HUDEP-2 (cell line): ENCODE measurements around the gene ELMO1.

Experiments used
- DNase-seq, 76 experiments: peaks; one replicate each; lab custom pipeline; 2025; ENCODE audit not compliant: unreplicated experiment in 76 of 76; lab: John Stamatoyannopoulos, UW

ELMO1 gene

GRCh38 chr7:37113661-37114355 is 334.9 kb downstream of the ELMO1 start:
- no peak for DNase-seq

GRCh38 chr7:37112876-37113275 is 335.8 kb downstream of the ELMO1 start:
- no peak for DNase-seq

- no peak for DNase-seq
Measured at GRCh38 chr7:37112218-37112617, 336.4 kb downstream of the ELMO1 start.

DNA sequence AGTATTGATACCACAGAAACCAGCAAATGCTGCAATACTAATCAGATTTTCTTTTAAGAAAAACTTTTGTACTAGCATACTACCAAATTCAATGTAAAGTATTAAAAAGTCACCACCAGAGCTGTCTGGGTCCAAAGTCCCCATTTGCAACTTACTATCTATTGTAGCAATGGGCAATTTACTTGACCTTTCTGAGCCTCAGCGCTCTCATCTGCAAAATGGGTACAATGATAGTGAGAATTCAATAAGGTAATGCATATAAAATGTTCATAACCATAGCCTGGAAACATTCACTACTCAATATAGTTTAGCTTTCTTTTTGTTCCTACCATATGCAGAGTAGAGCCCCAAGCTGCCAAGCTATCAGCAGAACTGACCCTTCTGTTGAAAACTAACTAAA is 337.2 kb downstream of the ELMO1 start:
- DNase-seq, result no peak

DNA sequence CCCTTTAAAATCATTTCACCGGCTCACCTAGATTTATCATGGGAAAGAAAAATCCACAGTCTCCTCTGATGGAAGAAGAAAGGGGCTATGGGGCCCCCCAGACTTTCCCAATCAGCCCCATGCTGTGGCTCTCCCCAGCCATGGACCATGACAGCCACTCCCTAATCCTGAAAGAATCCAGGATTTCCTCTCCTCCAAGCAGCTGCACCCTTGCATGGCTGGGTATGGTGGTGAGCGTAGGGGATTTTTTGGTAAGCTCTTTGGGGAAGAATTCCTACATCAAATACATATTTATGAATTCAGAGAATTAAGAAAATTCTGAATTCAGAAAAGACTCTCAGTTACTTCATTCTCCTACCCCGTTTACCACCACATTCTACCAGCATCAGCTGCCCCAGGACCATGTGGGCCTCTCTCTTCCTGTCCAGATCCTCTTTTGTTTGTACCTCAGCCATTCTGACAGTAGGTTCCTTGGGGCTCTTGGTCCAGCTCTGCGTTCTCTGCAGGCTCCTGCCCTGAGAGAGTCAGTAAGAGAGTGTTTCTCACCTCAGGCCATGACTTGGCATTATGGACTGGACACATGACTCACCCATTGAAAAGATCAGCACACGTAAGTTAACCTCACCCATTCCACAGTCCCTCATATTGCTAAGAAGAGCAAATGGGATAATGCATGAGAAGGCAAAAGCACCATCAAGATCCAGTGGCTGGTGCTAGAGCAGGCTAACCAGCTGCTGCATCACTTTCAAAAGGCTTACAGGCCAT is 337.8 kb downstream of the ELMO1 start:
- no peak for DNase-seq

GRCh38 chr7:37109843-37110242 is 338.8 kb downstream of the ELMO1 start:
- DNase-seq, result no peak

- no peak for DNase-seq
Measured at GRCh38 chr7:37109016-37109683, 339.5 kb downstream of the ELMO1 start.

DNA sequence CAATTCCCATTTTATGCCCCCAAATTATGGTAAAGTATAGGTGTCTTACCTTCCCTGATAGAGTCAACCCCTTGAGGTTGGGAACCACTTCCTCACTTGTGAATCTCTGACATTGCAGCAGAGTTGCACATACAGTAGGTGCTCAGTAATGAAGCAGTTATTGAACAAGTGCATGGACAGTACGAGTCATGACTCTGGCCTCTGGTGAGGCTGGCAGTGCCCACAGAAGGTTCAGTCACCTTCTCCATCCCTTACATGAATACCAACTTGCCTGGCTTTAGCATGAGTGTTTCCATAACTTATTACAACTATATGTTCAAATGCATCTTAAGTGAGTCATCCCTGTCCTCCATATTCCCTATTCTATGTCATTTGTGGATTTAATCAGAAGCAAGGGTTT is 340.0 kb downstream of the ELMO1 start:
- no peak for DNase-seq

DNA sequence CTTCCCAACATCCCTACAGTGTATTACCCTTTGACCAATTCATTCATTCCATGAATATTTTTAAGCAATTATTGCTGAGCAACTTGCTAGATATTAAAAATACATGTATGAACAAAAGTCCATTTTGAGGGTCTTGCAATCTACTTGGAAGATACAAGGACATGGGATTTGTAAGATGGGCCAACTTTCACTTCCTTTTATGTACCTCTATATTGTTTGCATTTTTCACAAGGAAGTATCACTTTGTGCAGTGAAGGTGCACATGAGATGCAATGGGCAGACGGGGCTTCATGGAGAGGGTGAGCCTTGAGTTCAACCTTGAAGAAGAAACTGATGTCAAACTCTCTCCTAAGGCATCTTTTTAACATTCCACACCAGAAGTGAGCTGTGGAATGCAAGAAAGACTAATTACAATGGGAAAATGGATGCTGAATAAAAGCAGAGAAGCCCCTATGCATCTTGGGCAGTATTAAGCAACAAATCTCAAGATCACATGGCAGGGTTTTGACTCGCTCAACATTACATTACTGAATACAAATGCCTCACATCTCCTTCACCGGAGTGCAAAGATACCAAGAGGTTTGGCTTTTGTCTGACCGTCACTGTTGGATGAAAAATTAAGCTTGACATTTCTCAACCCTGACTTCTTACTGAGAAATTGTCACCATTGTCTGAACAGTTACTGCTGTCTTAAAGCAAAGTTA is 341.5 kb downstream of the ELMO1 start:
- DNase-seq, result no peak

DNA sequence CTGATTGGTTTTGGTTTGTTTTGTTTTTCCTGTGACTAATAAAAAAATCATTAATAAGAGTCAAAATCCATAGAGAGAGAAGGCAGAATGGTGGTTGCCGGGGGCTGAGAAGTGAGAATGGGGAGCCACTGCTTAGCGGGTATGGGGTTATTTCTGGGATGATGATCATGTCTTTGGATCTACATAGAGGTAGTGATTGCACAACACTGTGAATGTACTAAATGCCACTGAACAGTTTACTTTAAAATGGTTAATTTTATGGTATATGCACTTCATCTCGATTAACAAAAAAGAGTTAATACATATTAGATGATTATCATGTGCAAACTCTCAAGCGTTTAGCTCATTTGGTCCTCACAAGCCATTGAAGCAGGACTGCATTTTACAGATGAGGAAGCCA is 342.9 kb downstream of the ELMO1 start:
- DNase-seq, result no peak

DNA sequence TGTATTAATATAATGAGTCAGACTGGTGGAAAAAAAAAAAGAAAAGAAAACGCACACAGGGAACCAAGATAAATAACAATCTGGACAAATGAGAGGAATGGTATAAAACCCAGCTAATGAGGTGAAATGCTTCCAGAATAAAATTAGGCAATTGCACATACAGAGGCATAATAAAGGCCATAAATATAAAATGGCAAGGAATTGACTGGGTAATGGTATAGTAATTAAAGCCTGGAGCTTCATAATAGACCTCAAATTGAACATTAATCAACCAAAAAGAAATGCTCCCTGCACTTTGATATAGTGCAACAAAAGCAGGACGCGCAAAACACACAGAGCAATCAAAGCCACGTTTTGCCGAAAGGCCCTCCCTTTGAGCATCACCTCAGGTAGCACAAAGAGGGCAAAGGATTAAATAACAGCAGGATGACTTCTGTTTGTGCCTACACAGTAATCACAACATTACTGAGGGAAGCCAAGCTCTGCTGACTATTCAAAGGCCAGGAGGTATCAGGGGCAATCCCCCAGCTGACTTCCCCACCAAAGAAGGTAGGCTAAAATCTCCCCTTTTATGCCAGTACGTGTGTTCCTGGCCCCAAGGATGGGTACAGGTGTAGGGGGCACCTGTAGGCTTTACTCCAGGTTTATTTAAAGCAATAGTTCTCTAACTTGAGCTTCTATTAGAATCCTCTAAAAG is 343.7 kb downstream of the ELMO1 start:
- no peak for DNase-seq

GRCh38 chr7:37102518-37103137 is 346.0 kb downstream of the ELMO1 start:
- DNase-seq, result no peak

DNA sequence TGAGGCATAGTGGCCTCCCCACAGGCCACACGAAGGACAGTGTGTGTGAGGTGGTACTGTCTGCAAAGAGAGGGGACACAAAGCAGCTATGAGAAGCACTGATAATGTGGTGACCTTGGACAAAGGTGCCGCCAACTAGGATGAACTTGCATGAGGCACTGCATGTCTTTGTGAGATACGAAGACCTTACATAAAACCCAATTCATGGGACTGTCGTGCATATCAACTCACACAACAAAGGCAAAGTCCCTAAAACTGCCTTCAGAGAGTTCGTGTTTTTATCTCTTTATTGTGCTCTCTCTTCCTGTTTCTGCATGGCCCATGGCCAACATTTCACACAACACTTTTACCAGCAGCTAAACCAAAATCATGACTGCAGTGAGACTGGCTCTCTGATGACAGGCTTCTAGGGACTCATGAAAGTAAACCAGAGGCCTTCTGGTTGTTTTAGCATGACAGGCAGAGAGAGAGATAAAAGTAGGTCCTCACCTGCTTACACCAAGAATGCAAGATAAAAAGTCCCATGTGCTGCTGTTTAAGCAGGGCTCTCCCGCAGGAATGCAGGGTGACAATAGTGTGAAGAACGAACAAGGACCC is 347.8 kb downstream of the ELMO1 start:
- DNase-seq, result peak in 11 of 76 experiments; percentile 3 to 48 (median 16)

DNA sequence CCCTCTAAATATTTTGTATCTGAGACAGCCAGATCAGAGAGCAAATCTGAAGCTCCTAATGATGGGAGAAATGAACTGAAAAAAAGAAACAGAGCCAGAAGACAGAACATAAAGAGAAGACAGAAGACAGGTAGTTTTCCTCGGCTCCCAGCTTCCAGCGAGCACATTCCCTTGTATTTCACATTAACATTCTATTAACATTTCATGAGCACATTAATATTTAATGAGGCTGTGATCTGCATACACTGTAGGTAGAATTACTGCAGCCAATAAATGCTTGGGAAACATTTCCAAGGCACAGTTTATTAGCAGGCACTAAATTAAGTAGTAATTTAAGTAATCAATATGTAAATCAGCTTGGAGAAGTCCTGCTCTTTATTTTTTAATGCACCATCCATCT is 349.9 kb downstream of the ELMO1 start:
- no peak for DNase-seq

GRCh38 chr7:37097983-37098382 is 350.7 kb downstream of the ELMO1 start:
- no peak for DNase-seq

- DNase-seq, result no peak
Measured at GRCh38 chr7:37097276-37097675, 351.4 kb downstream of the ELMO1 start.

DNA sequence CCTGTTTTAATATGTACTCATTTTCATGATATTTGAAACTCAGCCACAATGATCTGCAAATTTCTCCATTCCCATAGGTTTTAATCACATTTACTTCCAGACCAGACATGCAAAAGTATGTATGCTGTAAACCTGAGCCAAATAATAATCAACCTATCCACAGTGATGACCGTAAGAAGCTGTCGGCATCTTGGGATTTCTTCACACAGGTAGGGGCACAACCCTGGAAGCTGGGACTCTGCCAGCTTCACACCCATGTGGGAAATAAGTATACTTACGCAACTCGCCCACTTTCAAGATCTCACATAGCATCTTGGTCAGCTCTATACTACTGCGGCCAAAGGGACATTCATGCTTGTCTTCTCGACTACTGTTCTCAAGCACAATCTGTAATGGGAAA is 352.3 kb downstream of the ELMO1 start:
- DNase-seq, result no peak

DNA sequence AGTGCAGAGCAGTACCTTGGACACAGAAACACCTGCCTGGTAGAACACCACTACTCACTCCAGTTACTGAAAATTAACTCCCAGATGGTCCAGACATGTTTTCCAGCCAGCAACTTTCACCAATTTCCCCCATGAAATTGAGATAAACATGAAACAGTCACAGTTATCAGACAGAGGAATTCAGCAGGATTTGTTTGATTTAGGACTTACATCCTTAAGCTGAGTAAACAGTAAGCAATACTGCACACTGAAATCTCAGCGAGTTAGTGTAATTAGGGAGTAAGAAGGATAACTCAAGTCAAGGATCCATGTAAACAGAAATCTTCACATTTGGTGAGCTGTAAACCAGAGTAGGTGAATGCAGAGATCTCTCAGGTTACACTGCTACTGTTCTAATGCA is 353.5 kb downstream of the ELMO1 start:
- DNase-seq, result no peak

DNA sequence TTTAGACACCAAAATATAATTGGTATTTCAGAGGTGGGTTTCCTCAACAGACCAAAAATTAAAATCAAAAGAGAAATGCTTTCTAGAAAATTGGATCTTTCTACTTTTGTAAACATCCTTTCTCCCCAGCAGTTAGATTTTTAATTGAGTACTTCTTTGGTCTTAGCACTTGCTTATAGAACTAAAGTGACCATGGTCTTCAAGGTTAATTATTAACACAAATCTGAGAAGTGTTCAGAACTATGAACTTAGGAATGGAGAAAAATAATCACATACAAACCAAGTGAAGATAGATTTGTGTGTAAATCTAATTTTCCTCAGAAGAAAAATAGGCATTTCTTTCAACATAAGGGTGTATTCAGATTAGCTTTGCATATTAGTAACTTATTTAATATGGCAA is 355.4 kb downstream of the ELMO1 start:
- DNase-seq, result no peak

DNA sequence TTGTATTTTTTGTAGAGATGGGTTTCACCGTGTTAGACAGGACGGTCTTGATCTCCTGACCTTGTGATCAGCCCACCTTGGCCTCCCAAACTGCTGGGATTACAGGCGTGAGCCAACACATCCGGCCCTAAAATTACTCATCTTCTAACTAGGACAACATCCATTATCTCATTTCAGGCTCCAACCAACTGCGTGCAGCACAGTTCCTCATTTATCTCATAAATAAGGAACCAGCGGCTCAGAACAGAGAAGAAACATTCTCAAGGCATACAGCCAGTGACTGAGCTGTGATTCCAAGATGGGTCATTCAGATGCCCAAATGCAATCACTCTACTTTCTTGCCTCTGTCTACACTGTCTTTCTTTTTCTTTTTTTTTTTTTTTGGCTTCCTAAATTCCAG is 356.1 kb downstream of the ELMO1 start:
- no peak for DNase-seq
